ENCODE data around the gene TNFRSF19. TPM values are rescaled to one million over a fixed set of nuclear protein-coding genes. Genes with fewer than 3 reads are reported as not detected.

The TNFRSF19 gene
- total and polyA plus RNA-seq, 2 donors from 2014 or later: 10.1 to 14.7 TPM

DNA sequence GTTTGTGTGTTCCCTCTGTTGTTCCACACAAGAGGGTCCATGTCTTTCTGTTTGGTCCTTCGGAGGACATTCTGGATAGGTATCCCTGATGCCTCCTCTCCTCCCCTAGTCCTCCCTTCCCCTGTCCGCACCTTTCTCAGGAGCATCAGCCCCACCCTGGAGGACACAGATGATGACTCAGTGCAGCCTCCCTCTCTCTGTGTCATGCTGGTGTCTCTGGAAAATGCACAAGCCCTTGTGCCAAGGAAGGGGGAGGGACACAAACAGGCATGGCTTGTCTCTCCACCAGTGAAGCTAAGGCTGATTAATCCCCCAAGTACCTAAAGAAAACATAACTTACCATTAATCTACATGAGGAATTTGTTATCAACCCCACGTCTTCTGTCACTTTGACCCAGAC is 16.2 kb upstream of the TNFRSF19 start:
- intact Hi-C loops (cut with DNase I): no loop called here
- no peak for FAIRE-seq
- H3K36me3 ChIP-seq (ENCODE audit: control insufficient read depth in 2 of 3, insufficient read depth in 3 of 3, low read length in 3 of 3): no peaks in the 10 kb centered on the region
- TF ChIP-seq, protein P1, sequence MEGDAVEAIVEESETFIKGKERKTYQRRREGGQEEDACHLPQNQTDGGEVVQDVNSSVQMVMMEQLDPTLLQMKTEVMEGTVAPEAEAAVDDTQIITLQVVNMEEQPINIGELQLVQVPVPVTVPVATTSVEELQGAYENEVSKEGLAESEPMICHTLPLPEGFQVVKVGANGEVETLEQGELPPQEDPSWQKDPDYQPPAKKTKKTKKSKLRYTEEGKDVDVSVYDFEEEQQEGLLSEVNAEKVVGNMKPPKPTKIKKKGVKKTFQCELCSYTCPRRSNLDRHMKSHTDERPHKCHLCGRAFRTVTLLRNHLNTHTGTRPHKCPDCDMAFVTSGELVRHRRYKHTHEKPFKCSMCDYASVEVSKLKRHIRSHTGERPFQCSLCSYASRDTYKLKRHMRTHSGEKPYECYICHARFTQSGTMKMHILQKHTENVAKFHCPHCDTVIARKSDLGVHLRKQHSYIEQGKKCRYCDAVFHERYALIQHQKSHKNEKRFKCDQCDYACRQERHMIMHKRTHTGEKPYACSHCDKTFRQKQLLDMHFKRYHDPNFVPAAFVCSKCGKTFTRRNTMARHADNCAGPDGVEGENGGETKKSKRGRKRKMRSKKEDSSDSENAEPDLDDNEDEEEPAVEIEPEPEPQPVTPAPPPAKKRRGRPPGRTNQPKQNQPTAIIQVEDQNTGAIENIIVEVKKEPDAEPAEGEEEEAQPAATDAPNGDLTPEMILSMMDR (IDR thresholded peaks at IDR 0.05; ENCODE audit: borderline replicate concordance, extremely low read depth, insufficient read depth): no peak
- DNase-seq: no peak
- H3K9me3 ChIP-seq (ENCODE audit: control insufficient read depth in 2 of 3, insufficient read depth in 1 of 3, low read length in 3 of 3): no peaks in the 10 kb centered on the region
- H3K4me3 ChIP-seq (ENCODE audit: low read length in 3 of 3): no peak overlapping the region
- no peak overlapping the region for H3K9ac ChIP-seq (ENCODE audit: low read length in 3 of 3)
- H3K27ac ChIP-seq (ENCODE audit: low read depth in 2 of 2, low read length in 2 of 2): no peak overlapping the region
- H3K27me3 ChIP-seq (ENCODE audit: control insufficient read depth, insufficient read depth, low read length): no peaks in the 10 kb centered on the region
- H3K4me1 ChIP-seq (ENCODE audit: control insufficient read depth in 2 of 3, insufficient read depth in 2 of 3, low read depth in 1 of 3, low read length in 3 of 3): no peaks in the 10 kb centered on the region

DNA sequence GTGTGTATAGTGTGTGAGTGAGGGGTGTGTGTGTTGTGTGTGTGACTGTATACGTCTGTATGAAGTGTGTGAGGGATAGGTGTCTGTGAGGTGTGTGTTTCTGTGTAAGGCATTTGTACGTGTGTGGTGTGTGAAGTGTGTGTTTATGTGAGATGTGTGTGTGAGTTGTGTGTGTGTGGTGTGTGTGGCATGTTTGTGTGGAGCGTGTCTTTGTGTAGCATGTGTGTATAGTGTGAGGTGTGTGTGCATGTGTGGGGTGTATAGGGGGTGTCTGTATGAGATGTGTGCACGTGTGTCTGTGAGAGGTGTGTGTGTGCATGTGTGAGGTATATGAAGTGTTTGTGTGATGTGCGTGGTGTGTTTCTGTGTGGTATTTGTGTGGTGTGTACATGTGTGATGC is 13.2 kb upstream of the TNFRSF19 start:
- H3K27me3 ChIP-seq (ENCODE audit: control insufficient read depth, insufficient read depth, low read length): no peaks in the 10 kb centered on the region
- H3K36me3 ChIP-seq (ENCODE audit: control insufficient read depth in 2 of 3, insufficient read depth in 3 of 3, low read length in 3 of 3): no peaks in the 10 kb centered on the region
- no peaks in the 10 kb centered on the region for H3K9me3 ChIP-seq (ENCODE audit: control insufficient read depth in 2 of 3, insufficient read depth in 1 of 3, low read length in 3 of 3)
- H3K4me3 ChIP-seq (ENCODE audit: low read length in 3 of 3): no peak overlapping the region
- H3K4me1 ChIP-seq (ENCODE audit: control insufficient read depth in 2 of 3, insufficient read depth in 2 of 3, low read depth in 1 of 3, low read length in 3 of 3): no peaks in the 10 kb centered on the region
- DNase-seq: no peak
- no peak for FAIRE-seq
- no peak overlapping the region for H3K27ac ChIP-seq (ENCODE audit: low read depth in 2 of 2, low read length in 2 of 2)
- TF ChIP-seq, protein P1 (IDR thresholded peaks at IDR 0.05; ENCODE audit: borderline replicate concordance, extremely low read depth, insufficient read depth): no peak
- intact Hi-C loops (cut with DNase I): no loop called here
- H3K9ac ChIP-seq (ENCODE audit: low read length in 3 of 3): no peak overlapping the region

DNA sequence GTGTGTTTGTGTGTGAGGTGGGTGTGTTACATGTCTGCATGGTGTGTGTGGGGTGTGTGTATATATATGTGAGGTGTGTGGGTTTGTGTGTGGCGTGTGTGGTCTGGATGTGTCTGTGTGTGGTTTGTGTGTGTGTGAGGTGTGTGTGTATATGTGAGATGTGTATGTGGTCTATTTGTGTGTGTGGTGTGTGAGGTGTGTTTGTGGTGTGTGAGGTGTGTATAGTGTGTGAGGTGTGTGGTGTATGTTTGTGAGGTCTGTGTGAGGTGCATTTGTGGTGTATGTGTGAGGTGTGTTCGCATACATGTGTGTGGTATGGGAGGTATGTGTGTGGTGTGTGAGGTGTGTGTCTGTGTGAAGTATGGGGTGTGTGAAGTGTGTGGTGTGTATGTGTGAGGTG is 12.5 kb upstream of the TNFRSF19 start:
- H3K27me3 ChIP-seq (ENCODE audit: control insufficient read depth, insufficient read depth, low read length): no peaks in the 10 kb centered on the region
- no peaks in the 10 kb centered on the region for H3K9me3 ChIP-seq (ENCODE audit: control insufficient read depth in 2 of 3, insufficient read depth in 1 of 3, low read length in 3 of 3)
- H3K27ac ChIP-seq (ENCODE audit: low read depth in 2 of 2, low read length in 2 of 2): no peak overlapping the region
- DNase-seq: no peak
- no peak overlapping the region for H3K4me3 ChIP-seq (ENCODE audit: low read length in 3 of 3)
- intact Hi-C loops (cut with DNase I): no loop called here
- TF ChIP-seq, protein P1 (IDR thresholded peaks at IDR 0.05; ENCODE audit: borderline replicate concordance, extremely low read depth, insufficient read depth): no peak
- FAIRE-seq: no peak
- H3K9ac ChIP-seq (ENCODE audit: low read length in 3 of 3): no peak overlapping the region
- H3K36me3 ChIP-seq (ENCODE audit: control insufficient read depth in 2 of 3, insufficient read depth in 3 of 3, low read length in 3 of 3): no peaks in the 10 kb centered on the region
- H3K4me1 ChIP-seq (ENCODE audit: control insufficient read depth in 2 of 3, insufficient read depth in 2 of 3, low read depth in 1 of 3, low read length in 3 of 3): no peaks in the 10 kb centered on the region

All from kidney (tissue), 14 donors.